Hematopoietic multipotent progenitor cell treated with erythropoietin and hydrocortisone succinate and interleukin-3 and kit ligand, for 6 days (in vitro differentiated cells): Measurements from ENCODE around the gene CDK14.

Source experiments
- DNase-seq: peaks from one replicate; pipeline ENCODE4 v3.0.0-alpha.2; 2015

The CDK14 gene

GRCh38 chr7:91182819-91183764 lies 587.0 kb downstream of the CDK14 start:
- no peak for DNase-seq

- DNase-seq: no peak
Measured at GRCh38 chr7:91185771-91186170, 589.6 kb downstream of the CDK14 start.

GRCh38 chr7:91187061-91187460 lies 590.9 kb downstream of the CDK14 start:
- no peak for DNase-seq

GRCh38 chr7:91191771-91192170 lies 595.6 kb downstream of the CDK14 start:
- no peak for DNase-seq

- no peak for DNase-seq
Measured at GRCh38 chr7:91193141-91193540, 597.0 kb downstream of the CDK14 start.

- DNase-seq: no peak
Measured at GRCh38 chr7:91194841-91195240, 598.7 kb downstream of the CDK14 start.

GRCh38 chr7:91196058-91196457 lies 599.9 kb downstream of the CDK14 start:
- DNase-seq: no peak

GRCh38 chr7:91198371-91198770 lies 602.2 kb downstream of the CDK14 start:
- no peak for DNase-seq

GRCh38 chr7:91199601-91200000 lies 603.5 kb downstream of the CDK14 start:
- no peak for DNase-seq

- DNase-seq: no peak
Measured at GRCh38 chr7:91201442-91202113, 605.5 kb downstream of the CDK14 start.

- DNase-seq: no peak
Measured at GRCh38 chr7:91206361-91206960, 610.3 kb downstream of the CDK14 start.

GRCh38 chr7:91212582-91212981 lies 616.5 kb downstream of the CDK14 start:
- no peak for DNase-seq

- DNase-seq: no peak
Measured at GRCh38 chr7:91226411-91226810, 630.3 kb downstream of the CDK14 start.

- no peak for DNase-seq
Measured at GRCh38 chr7:91228327-91228726, 632.2 kb downstream of the CDK14 start.

GRCh38 chr7:91228927-91229558 lies 632.9 kb downstream of the CDK14 start:
- no peak for DNase-seq

GRCh38 chr7:91230100-91230499 lies 634.0 kb downstream of the CDK14 start:
- DNase-seq: no peak

GRCh38 chr7:91230503-91230902 lies 634.4 kb downstream of the CDK14 start:
- no peak for DNase-seq

GRCh38 chr7:91233212-91233611 lies 637.1 kb downstream of the CDK14 start:
- no peak for DNase-seq

- no peak for DNase-seq
Measured at GRCh38 chr7:91235211-91235832, 639.2 kb downstream of the CDK14 start.

- DNase-seq: no peak
Measured at GRCh38 chr7:91239171-91239604, 643.1 kb downstream of the CDK14 start.

GRCh38 chr7:91239772-91240171 lies 643.7 kb downstream of the CDK14 start:
- no peak for DNase-seq

- no peak for DNase-seq
Measured at GRCh38 chr7:91240376-91240941, 644.3 kb downstream of the CDK14 start.
